A549 (cell line): ENCODE data around the gene ZSCAN10. TPM values are rescaled to one million over a fixed set of nuclear protein-coding genes. Genes with fewer than 3 reads are reported as not detected.

Experiments
- ATAC-seq, 2 experiments: fragments of 200-7000 bp in 1 of 2; fragments of >200 bp in 1 of 2; cut with Nextera tagmentation in 1 of 2; cut with Tn5 transposase in 1 of 2; 3 replicates each; pipeline versions ENCODE4 v1.8.0 to v1.9.1; 2018 to 2020; ENCODE audit warnings: mild to moderate bottlenecking in 1 of 2, moderate library complexity in 1 of 2
- CTCF ChIA-PET: fragments of 300-600 bp; sonication (Branson Sonifier 250); formaldehyde crosslinking; extraction: SDS; loops from one replicate; lab custom pipeline; 2021; ENCODE audit warnings: antibody characterized with exemption, inconsistent platforms; lab: Yijun Ruan, JAX
- POLR2A ChIA-PET: fragments of 350-600 bp; formaldehyde crosslinking; extraction: SDS; loops from one replicate; lab custom pipeline; 2021; ENCODE audit warnings: antibody characterized with exemption, inconsistent platforms; lab: Yijun Ruan, JAX
- DNase-seq, 2 experiments: peaks; one replicate each; pipeline versions ENCODE4 v3.0.0 to v3.0.0-alpha.2; 2011 to 2016; ENCODE audit warnings: low read depth in 1 of 2, low spot score in 1 of 2
- FAIRE-seq: peaks from 2 replicates; lab custom pipeline; 2011; peaks lifted over from hg19 to GRCh38; lab: Jason Lieb, UNC
- H3K27ac ChIP-seq, 2 experiments: fragments of >200 bp; sonication (Bioruptor Twin); formaldehyde crosslinking; 3 replicates each; pipeline ENCODE4 v1.5.1; 2016 to 2017
- H3K4me1 ChIP-seq: fragments of >200 bp; sonication (Bioruptor Twin); formaldehyde crosslinking; 3 replicates; pipeline ENCODE4 v1.6.1; 2016
- H3K4me2 ChIP-seq: fragments of >200 bp; sonication (Bioruptor Twin); formaldehyde crosslinking; 3 replicates; pipeline ENCODE4 v1.6.1; 2016
- H3K4me3 ChIP-seq: fragments of >200 bp; sonication (Bioruptor Twin); formaldehyde crosslinking; 3 replicates; pipeline ENCODE4 v1.5.1; 2016
- H3K9me3 ChIP-seq: fragments of >200 bp; sonication (Bioruptor Twin); formaldehyde crosslinking; 3 replicates; pipeline ENCODE4 v1.6.1; 2016
- BHLHE40 ChIP-seq: IDR thresholded peaks from 2 replicates; pipeline ENCODE4 v1.6.1; 2012; ENCODE audit warnings: low read depth, low read length, inconsistent platforms
- CEBPB ChIP-seq, 2 experiments: fragments of >200 bp in 1 of 2; sonication (Bioruptor Twin) in 1 of 2; formaldehyde crosslinking in 1 of 2; IDR thresholded peaks; 2 replicates each; pipeline ENCODE4 v1.6.1; 2012 to 2016
- CHD2 ChIP-seq: fragments of 150-350 bp; IDR thresholded peaks from 2 replicates; pipeline ENCODE4 v1.6.1; 2014; ENCODE audit warnings: low read length; ENCODE audit not compliant: partially characterized antibody
- EHMT2 ChIP-seq: fragments of 200-600 bp; sonication (generic); IDR thresholded peaks from 2 replicates; pipeline ENCODE4 v1.6.1; 2016; ENCODE audit warnings: antibody characterized with exemption, low read depth, mild to moderate bottlenecking, moderate library complexity
- ESRRA ChIP-seq: fragments of 150-350 bp; IDR thresholded peaks from 2 replicates; pipeline ENCODE4 v1.6.1; 2014; ENCODE audit warnings: mild to moderate bottlenecking, low read length, borderline replicate concordance
- FOSL2 ChIP-seq, 2 experiments: fragments of 450-650 bp in 1 of 2; fragments of >200 bp in 1 of 2; sonication (Bioruptor Twin) in 1 of 2; formaldehyde crosslinking; IDR thresholded peaks; 2 replicates each; pipeline versions ENCODE4 v1.5.0 to v1.6.1; 2016 to 2020; ENCODE audit warnings: mild to moderate bottlenecking in 1 of 2, moderate library complexity in 1 of 2
- HDAC2 ChIP-seq: fragments of 200-600 bp; sonication (generic); IDR thresholded peaks from 2 replicates; pipeline ENCODE4 v1.6.1; 2016
- HOXB13 ChIP-seq: fragments of 250-450 bp; sonication (Bioruptor Pico); IDR thresholded peaks from 2 replicates; pipeline ENCODE4 v1.5.0; 2020; ENCODE audit warnings: low read depth, mild to moderate bottlenecking, moderate library complexity
- JUNB ChIP-seq: fragments of >200 bp; sonication (Bioruptor Twin); formaldehyde crosslinking; IDR thresholded peaks from 2 replicates; pipeline ENCODE4 v1.6.1; 2016
- KDM1A ChIP-seq: fragments of 200-600 bp; sonication (generic); IDR thresholded peaks from 2 replicates; pipeline ENCODE4 v1.6.1; 2016; ENCODE audit warnings: low read depth, mild to moderate bottlenecking
- MAZ ChIP-seq: fragments of 150-350 bp; IDR thresholded peaks from 2 replicates; pipeline ENCODE4 v1.6.1; 2014; ENCODE audit warnings: antibody characterized with exemption, low read depth, low read length, borderline replicate concordance
- MYC ChIP-seq: IDR thresholded peaks from 2 replicates; pipeline ENCODE4 v1.6.1; 2012; ENCODE audit warnings: mild to moderate bottlenecking, inconsistent platforms, low read length, improper control_type of control experiment, borderline replicate concordance
- NFE2L2 ChIP-seq: fragments of 150-350 bp; conservative IDR thresholded peaks from 2 replicates; pipeline ENCODE4 v1.6.1; 2014; ENCODE audit warnings: low read length
- POLR2AphosphoS2 ChIP-seq: conservative IDR thresholded peaks from 2 replicates; pipeline ENCODE4 v1.6.1; 2012; ENCODE audit warnings: low read length, improper control_type of control experiment, inconsistent platforms
- RAD21 ChIP-seq, 2 experiments: fragments of >200 bp in 1 of 2; sonication (Bioruptor Twin) in 1 of 2; formaldehyde crosslinking in 1 of 2; IDR thresholded peaks in 1 of 2; conservative IDR thresholded peaks in 1 of 2; 2 replicates in 1 of 2; 3 replicates in 1 of 2; pipeline ENCODE4 v1.6.1; 2012 to 2018; ENCODE audit warnings: inconsistent platforms in 1 of 2
- RCOR1 ChIP-seq: fragments of 150-350 bp; IDR thresholded peaks from 2 replicates; pipeline ENCODE4 v1.6.1; 2014; ENCODE audit warnings: antibody characterized with exemption, low read length, low read depth
- RFX5 ChIP-seq: fragments of 450-650 bp; IDR thresholded peaks from 2 replicates; pipeline ENCODE4 v1.7.1; 2014; ENCODE audit warnings: antibody characterized with exemption, mild to moderate bottlenecking, moderate library complexity
- RNF2 ChIP-seq: fragments of 200-600 bp; sonication (generic); IDR thresholded peaks from 2 replicates; pipeline ENCODE4 v1.6.1; 2016; ENCODE audit warnings: low read depth, mild to moderate bottlenecking, antibody characterized with exemption, moderate library complexity, borderline replicate concordance
- SMC3 ChIP-seq: fragments of >200 bp; sonication (Bioruptor Twin); formaldehyde crosslinking; IDR thresholded peaks from 3 replicates; pipeline ENCODE4 v1.6.1; 2018; ENCODE audit warnings: inconsistent platforms
- ZC3H11A ChIP-seq: fragments of 450-650 bp; IDR thresholded peaks from 2 replicates; pipeline ENCODE4 v1.6.1; 2014; ENCODE audit warnings: antibody characterized with exemption, mild to moderate bottlenecking
- ZNF302 ChIP-seq: fragments of 250-450 bp; sonication (Bioruptor Pico); IDR thresholded peaks from 2 replicates; pipeline ENCODE4 v1.9.0; 2021; ENCODE audit warnings: inconsistent platforms, mild to moderate bottlenecking, moderate library complexity
- WGBS: methylation state at CpG from one replicate; pipeline ENCODE4 v1.1.6; 2017; ENCODE audit errors: missing lambda C conversion rate; 5-methylcytosine and 5-hydroxymethylcytosine counted together
- polyA plus RNA-seq, 4 experiments: library from polyadenylated mRNA; depleted of rRNA in 3 of 4; stranded (reverse); fragments of >200 nt; fragmentation: RNase III in 1 of 4; extraction: RNeasy Plus Mini Kit Qiagen cat#74134 plus additional on column Dnase treatment in 1 of 4; gene quantifications; 2 replicates in 3 of 4; 3 replicates in 1 of 4; pipeline ENCODE4 v1.2.3, GENCODE V29; 2011 to 2017
- TF ChIP-seq, protein P1 (sequence below): fragments of >200 bp; sonication (Bioruptor Twin); formaldehyde crosslinking; IDR thresholded peaks from 3 replicates; pipeline ENCODE4 v1.5.1; 2016
- TF ChIP-seq, protein P2 (sequence below): fragments of >200 bp; sonication (Bioruptor Twin); formaldehyde crosslinking; IDR thresholded peaks from 2 replicates; pipeline ENCODE4 v1.6.1; 2016
- TF ChIP-seq, protein P3 (sequence below): IDR thresholded peaks from 2 replicates; pipeline ENCODE4 v1.6.1; 2012
- TF ChIP-seq, protein P4 (sequence below): fragments of 250-450 bp; sonication (Bioruptor Pico); IDR thresholded peaks from 2 replicates; pipeline ENCODE4 v1.5.0; 2021; ENCODE audit warnings: mild to moderate bottlenecking, moderate library complexity, borderline replicate concordance

ZSCAN10 gene
- polyA plus RNA-seq, 2 of the 4 experiments (the other 2 are of a cell fraction) = 0.08 TPM; not detected in 1

DNA sequence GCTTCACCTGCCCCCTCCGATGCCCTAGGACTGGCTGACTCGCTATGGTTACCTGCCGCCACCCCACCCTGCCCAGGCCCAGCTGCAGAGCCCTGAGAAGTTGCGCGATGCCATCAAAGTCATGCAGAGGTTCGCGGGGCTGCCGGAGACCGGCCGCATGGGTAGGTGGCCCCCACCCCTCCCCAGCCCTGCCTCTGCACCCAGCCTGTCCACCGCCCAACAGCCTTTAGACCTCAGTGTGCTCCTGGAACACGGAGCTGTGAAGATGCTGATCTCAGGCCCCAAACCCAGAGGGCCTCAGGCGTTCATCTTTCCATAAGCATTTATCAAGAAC, 51.7 kb downstream of the ZSCAN10 start:
- Histone ChIP-seq H3K27ac (no peak overlapping the region), H3K4me1 (peaks cover 3% of the 10 kb centered on the region; the same call in 1 of the 3 replicates), H3K4me2 (no peak overlapping the region), H3K4me3 (no peak overlapping the region), H3K9me3 (no peaks in the 10 kb centered on the region)
- ChIA-PET POLR2A (interaction anchor here (0.7 to 1.3 kb wide), 3 partner anchors 23 to 71 kb away, joined by 3 to 10 read pairs (median 3); no protein-coding TSS in a partner anchor), CTCF (interaction anchor here (1.5 to 6.2 kb wide), 4 partner anchors 12 to 82 kb away, joined by 3 to 104 read pairs (median 30); no protein-coding TSS in a partner anchor)
- TF ChIP-seq HOXB13 (CRISPR knock-in tag) (no peak), CEBPB (IDR thresholded peaks at IDR 0.05) (no peak), ZC3H11A (no peak), POLR2AphosphoS2 (no peak), ESRRA (no peak), SMC3 (no peak), HDAC2 (no peak), RNF2 (no peak), CHD2 (no peak), EHMT2 (no peak), MYC (no peak), RFX5 (no peak), KDM1A (no peak), ZNF302 (no peak)
- TF ChIP-seq, protein P1, sequence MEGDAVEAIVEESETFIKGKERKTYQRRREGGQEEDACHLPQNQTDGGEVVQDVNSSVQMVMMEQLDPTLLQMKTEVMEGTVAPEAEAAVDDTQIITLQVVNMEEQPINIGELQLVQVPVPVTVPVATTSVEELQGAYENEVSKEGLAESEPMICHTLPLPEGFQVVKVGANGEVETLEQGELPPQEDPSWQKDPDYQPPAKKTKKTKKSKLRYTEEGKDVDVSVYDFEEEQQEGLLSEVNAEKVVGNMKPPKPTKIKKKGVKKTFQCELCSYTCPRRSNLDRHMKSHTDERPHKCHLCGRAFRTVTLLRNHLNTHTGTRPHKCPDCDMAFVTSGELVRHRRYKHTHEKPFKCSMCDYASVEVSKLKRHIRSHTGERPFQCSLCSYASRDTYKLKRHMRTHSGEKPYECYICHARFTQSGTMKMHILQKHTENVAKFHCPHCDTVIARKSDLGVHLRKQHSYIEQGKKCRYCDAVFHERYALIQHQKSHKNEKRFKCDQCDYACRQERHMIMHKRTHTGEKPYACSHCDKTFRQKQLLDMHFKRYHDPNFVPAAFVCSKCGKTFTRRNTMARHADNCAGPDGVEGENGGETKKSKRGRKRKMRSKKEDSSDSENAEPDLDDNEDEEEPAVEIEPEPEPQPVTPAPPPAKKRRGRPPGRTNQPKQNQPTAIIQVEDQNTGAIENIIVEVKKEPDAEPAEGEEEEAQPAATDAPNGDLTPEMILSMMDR = no peak
- TF ChIP-seq, protein P2, sequence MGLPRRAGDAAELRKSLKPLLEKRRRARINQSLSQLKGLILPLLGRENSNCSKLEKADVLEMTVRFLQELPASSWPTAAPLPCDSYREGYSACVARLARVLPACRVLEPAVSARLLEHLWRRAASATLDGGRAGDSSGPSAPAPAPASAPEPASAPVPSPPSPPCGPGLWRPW = no peak
- TF ChIP-seq, protein P3, sequence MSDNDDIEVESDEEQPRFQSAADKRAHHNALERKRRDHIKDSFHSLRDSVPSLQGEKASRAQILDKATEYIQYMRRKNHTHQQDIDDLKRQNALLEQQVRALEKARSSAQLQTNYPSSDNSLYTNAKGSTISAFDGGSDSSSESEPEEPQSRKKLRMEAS = no peak
- no peak for DNase-seq
- FAIRE-seq = no peak
- no peak for ATAC-seq
- 94% methylated on average over 10 of the region's 13 CpGs for WGBS

DNA sequence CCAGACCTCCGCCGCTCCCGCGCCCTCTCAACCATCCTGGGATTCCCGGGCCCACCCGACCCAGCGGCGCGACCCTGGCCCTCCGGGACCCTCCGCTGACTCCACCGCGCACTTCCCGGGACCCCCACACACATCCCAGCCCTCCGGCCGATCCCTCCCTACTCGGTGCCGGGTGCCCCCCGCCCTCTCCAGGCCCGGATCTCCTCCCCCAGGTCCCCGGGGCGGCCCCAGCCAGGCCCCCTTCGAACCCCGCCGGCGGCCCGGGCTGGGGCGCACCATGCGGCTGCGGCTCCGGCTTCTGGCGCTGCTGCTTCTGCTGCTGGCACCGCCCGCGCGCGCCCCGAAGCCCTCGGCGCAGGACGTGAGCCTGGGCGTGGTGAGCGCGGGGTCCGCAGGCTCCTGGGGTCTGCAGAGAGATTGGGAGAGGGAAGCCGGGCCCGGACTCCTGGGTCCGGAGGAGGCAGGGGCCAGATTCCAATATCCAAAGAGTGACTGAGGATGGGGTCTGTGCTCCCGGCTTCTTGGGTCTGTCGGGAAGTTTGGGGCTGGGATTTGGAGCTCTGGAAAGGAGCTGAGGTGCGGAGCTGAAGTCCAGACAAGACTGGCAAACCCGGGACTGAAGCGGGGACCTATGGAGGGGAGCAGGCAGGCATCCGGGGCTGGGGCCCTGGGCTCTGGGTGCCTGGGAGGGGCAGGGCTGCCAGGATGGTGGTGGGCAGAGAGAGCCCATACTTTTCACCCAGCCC, 52.3 kb downstream of the ZSCAN10 start:
- ATAC-seq (no peak), FAIRE-seq (no peak), DNase-seq (no peak)
- H3K4me2 ChIP-seq = peak overlapping the region; percentile 100
- TF ChIP-seq, protein P4, sequence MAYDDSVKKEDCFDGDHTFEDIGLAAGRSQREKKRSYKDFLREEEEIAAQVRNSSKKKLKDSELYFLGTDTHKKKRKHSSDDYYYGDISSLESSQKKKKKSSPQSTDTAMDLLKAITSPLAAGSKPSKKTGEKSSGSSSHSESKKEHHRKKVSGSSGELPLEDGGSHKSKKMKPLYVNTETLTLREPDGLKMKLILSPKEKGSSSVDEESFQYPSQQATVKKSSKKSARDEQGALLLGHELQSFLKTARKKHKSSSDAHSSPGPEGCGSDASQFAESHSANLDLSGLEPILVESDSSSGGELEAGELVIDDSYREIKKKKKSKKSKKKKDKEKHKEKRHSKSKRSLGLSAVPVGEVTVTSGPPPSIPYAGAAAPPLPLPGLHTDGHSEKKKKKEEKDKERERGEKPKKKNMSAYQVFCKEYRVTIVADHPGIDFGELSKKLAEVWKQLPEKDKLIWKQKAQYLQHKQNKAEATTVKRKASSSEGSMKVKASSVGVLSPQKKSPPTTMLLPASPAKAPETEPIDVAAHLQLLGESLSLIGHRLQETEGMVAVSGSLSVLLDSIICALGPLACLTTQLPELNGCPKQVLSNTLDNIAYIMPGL (CRISPR knock-in tag) = no peak
- no peak for TF ChIP-seq RCOR1
- TF ChIP-seq KDM1A = no peak
- TF ChIP-seq MAZ = no peak
- TF ChIP-seq RAD21 (conservative IDR thresholded peaks at IDR 0.05 in 1 of 2, IDR thresholded peaks at IDR 0.05 in 1 of 2) = no peak
- TF ChIP-seq EHMT2 = no peak
- TF ChIP-seq CEBPB (IDR thresholded peaks at IDR 0.05) = no peak
- TF ChIP-seq JUNB = no peak
- no peak for TF ChIP-seq NFE2L2
- TF ChIP-seq BHLHE40 = no peak
- TF ChIP-seq, protein P3 = no peak
- no peak for TF ChIP-seq MYC
- TF ChIP-seq FOSL2 (IDR thresholded peaks at IDR 0.05) = no peak
- TF ChIP-seq FOSL2 (CRISPR knock-in tag; IDR thresholded peaks at IDR 0.05) = no peak
- peaks cover 3% of the 10 kb centered on the region; the same call in 1 of the 3 replicates for H3K4me1 ChIP-seq
- no peaks in the 10 kb centered on the region for H3K9me3 ChIP-seq
- H3K4me3 ChIP-seq = peak overlapping the region; percentile 75
- CTCF ChIA-PET = interaction anchor here (1.5 to 6.2 kb wide), 4 partner anchors 12 to 83 kb away, joined by 3 to 104 read pairs (median 30); no protein-coding TSS in a partner anchor
- POLR2A ChIA-PET = interaction anchor here (0.7 to 1.1 kb wide), 2 partner anchors 22 to 72 kb away, joined by 3 read pairs; no protein-coding TSS in a partner anchor
- WGBS = 88% methylated on average over 21 of the region's 54 CpGs
- peak overlapping the region; percentile 75 to 84; a peak in 5 of 6 replicates for H3K27ac ChIP-seq
